ENCODE results near the gene PARPBP.

GRCh38 chr12:102144221-102144620 lies 24.2 kb downstream of the PARPBP start:
- TF ChIP-seq POLR2A (IDR thresholded peaks at IDR 0.05) (no peak), EP300 (IDR thresholded peaks at IDR 0.05) (no peak)
- TF ChIP-seq, protein P1, sequence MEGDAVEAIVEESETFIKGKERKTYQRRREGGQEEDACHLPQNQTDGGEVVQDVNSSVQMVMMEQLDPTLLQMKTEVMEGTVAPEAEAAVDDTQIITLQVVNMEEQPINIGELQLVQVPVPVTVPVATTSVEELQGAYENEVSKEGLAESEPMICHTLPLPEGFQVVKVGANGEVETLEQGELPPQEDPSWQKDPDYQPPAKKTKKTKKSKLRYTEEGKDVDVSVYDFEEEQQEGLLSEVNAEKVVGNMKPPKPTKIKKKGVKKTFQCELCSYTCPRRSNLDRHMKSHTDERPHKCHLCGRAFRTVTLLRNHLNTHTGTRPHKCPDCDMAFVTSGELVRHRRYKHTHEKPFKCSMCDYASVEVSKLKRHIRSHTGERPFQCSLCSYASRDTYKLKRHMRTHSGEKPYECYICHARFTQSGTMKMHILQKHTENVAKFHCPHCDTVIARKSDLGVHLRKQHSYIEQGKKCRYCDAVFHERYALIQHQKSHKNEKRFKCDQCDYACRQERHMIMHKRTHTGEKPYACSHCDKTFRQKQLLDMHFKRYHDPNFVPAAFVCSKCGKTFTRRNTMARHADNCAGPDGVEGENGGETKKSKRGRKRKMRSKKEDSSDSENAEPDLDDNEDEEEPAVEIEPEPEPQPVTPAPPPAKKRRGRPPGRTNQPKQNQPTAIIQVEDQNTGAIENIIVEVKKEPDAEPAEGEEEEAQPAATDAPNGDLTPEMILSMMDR (IDR thresholded peaks at IDR 0.05), result no peak
